Activated CD8-positive, alpha-beta memory T cell treated with anti-CD3 and anti-CD28 coated beads, Interleukin-2, amount 50 U/mL, for 24 hours (primary cell): ENCODE results near the gene JAML.
A peak's percentile ranks its signal among the peaks of the same experiment; 100 is the strongest.

ENCODE experiments used
- DNase-seq: peaks from one replicate; pipeline ENCODE4 v3.0.0-alpha.2; 2020; ENCODE audit errors: extremely low read depth

JAML gene

GRCh38 chr11:118224511-118225188 is at the start of gene JAML:
Gene JAML (minus strand): TSS chr11:118225011. CDS start chr11:118214866, 10,145 bp downstream.
- DNase-seq, result peak; percentile 39

GRCh38 chr11:118274186-118274585 is 49.4 kb upstream of the JAML start:
- DNase-seq, result no peak

- DNase-seq, result no peak
Observed at GRCh38 chr11:118272001-118272400, 47.2 kb upstream of the JAML start.

- no peak for DNase-seq
Observed at GRCh38 chr11:118267486-118267885, 42.7 kb upstream of the JAML start.

GRCh38 chr11:118265954-118266353 is 41.1 kb upstream of the JAML start:
- DNase-seq, result no peak

GRCh38 chr11:118264569-118265465 is 40.0 kb upstream of the JAML start:
- DNase-seq, result no peak

GRCh38 chr11:118263695-118264568 is 39.1 kb upstream of the JAML start, which contains the start of gene MPZL2:
Gene MPZL2 (minus strand): TSS chr11:118264297. CDS start chr11:118264153, 144 bp downstream.
- no peak for DNase-seq

GRCh38 chr11:118263112-118263511 is 38.3 kb upstream of the JAML start:
- no peak for DNase-seq

- DNase-seq, result no peak
Observed at GRCh38 chr11:118260353-118260752, 35.5 kb upstream of the JAML start.

- no peak for DNase-seq
Observed at GRCh38 chr11:118259138-118259537, 34.3 kb upstream of the JAML start.

GRCh38 chr11:118258410-118258809 is 33.6 kb upstream of the JAML start:
- no peak for DNase-seq

GRCh38 chr11:118252688-118253087 is 27.9 kb upstream of the JAML start:
- DNase-seq, result no peak

- peak; percentile 40 for DNase-seq
Observed at GRCh38 chr11:118251858-118252652, 27.2 kb upstream of the JAML start, which contains the start of gene MPZL3. Gene MPZL3 (minus strand): TSS chr11:118252365. CDS start chr11:118252294, 71 bp downstream.

GRCh38 chr11:118247041-118247440 is 22.2 kb upstream of the JAML start:
- DNase-seq, result no peak

- no peak for DNase-seq
Observed at GRCh38 chr11:118245936-118246562, 21.2 kb upstream of the JAML start.

GRCh38 chr11:118243993-118244762 is 19.4 kb upstream of the JAML start:
- DNase-seq, result no peak

GRCh38 chr11:118243161-118243560 is 18.4 kb upstream of the JAML start:
- DNase-seq, result no peak

GRCh38 chr11:118241764-118242098 is 16.9 kb upstream of the JAML start:
- DNase-seq, result no peak

GRCh38 chr11:118240999-118241763 is 16.4 kb upstream of the JAML start:
- peak; percentile 53 for DNase-seq
